IMR-90 (cell line): Measurements from ENCODE around the gene TMEM233. TPM values are rescaled to one million over a fixed set of nuclear protein-coding genes. Genes with fewer than 3 reads are reported as not detected.

Experiments
- ATAC-seq: fragments of 200-7000 bp; cut with Tn5 transposase; 2 replicates; pipeline ENCODE4 v1.9.1; 2020; ENCODE audit warnings: low read depth, mild to moderate bottlenecking, moderate library complexity
- BruUV-seq: library from RNA; stranded (reverse); fragments of 400-500 nt; replicated peaks from 2 replicates; lab custom pipeline; 2021; lab: Mats Ljungman, UMichigan
- CTCF ChIA-PET: fragments of 300-600 bp; formaldehyde crosslinking; extraction: SDS; loops from one replicate; lab custom pipeline; 2021; ENCODE audit warnings: antibody characterized with exemption; lab: Yijun Ruan, JAX
- POLR2A ChIA-PET: fragments of 300-600 bp; sonication (Branson Sonifier 250); formaldehyde crosslinking; loops from one replicate; lab custom pipeline; 2022; ENCODE audit warnings: antibody characterized with exemption; ENCODE audit not compliant: unreplicated experiment; lab: Charles Lee
- DNase-seq: peaks from one replicate; pipeline ENCODE4 v3.0.0; 2013
- H2AFZ ChIP-seq: replicated peaks from 2 replicates; pipeline ENCODE3; 2013; ENCODE audit warnings: low read length, mild to moderate bottlenecking; ENCODE audit not compliant: poor library complexity
- H2AK5ac ChIP-seq: 2 replicates; pipeline ENCODE4 v1.6.1; 2013; ENCODE audit warnings: low read depth, low read length, inconsistent platforms
- H2AK9ac ChIP-seq: replicated peaks from 2 replicates; pipeline ENCODE3; 2013; ENCODE audit warnings: mild to moderate bottlenecking, low read depth, low read length, moderate library complexity; ENCODE audit not compliant: poor library complexity
- H2BK120ac ChIP-seq: 2 replicates; pipeline ENCODE4 v1.6.1; 2013; ENCODE audit warnings: low read depth, low read length, inconsistent platforms
- H2BK15ac ChIP-seq: 3 replicates; pipeline ENCODE4 v1.6.1; 2013; ENCODE audit warnings: low read depth, low read length, inconsistent platforms
- H2BK20ac ChIP-seq: 2 replicates; pipeline ENCODE4 v1.6.1; 2013; ENCODE audit warnings: low read depth, mild to moderate bottlenecking, inconsistent platforms, low read length, moderate library complexity
- H2BK5ac ChIP-seq: 2 replicates; pipeline ENCODE4 v1.6.1; 2013; ENCODE audit warnings: mild to moderate bottlenecking, low read depth, low read length, inconsistent platforms; ENCODE audit not compliant: poor library complexity, severe bottlenecking
- H3K14ac ChIP-seq: replicated peaks from 2 replicates; pipeline ENCODE4 v1.6.1; 2013; ENCODE audit warnings: low read depth, low read length, inconsistent platforms
- H3K18ac ChIP-seq: 2 replicates; pipeline ENCODE4 v1.6.1; 2013; ENCODE audit warnings: low read depth, low read length, control low read depth
- H3K23ac ChIP-seq: 2 replicates; pipeline ENCODE4 v1.6.1; 2013; ENCODE audit warnings: low read depth, low read length, inconsistent platforms
- H3K27ac ChIP-seq: 2 replicates; pipeline ENCODE4 v1.5.1; 2013; ENCODE audit warnings: mild to moderate bottlenecking, control low read depth, low read length; ENCODE audit not compliant: insufficient read depth
- H3K27me3 ChIP-seq: 2 replicates; pipeline ENCODE4 v1.6.1; 2013; ENCODE audit warnings: low read length; ENCODE audit not compliant: control insufficient read depth, insufficient read depth
- H3K36me3 ChIP-seq: 2 replicates; pipeline ENCODE4 v1.6.1; 2013; ENCODE audit warnings: low read length, mixed read lengths; ENCODE audit not compliant: control insufficient read depth, insufficient read depth
- H3K4ac ChIP-seq: 2 replicates; pipeline ENCODE4 v1.6.1; 2013; ENCODE audit warnings: low read depth, low read length, inconsistent platforms
- H3K4me1 ChIP-seq: 2 replicates; pipeline ENCODE4 v1.6.1; 2013; ENCODE audit warnings: low read length, mixed read lengths; ENCODE audit not compliant: control insufficient read depth, insufficient read depth
- H3K4me2 ChIP-seq: 2 replicates; pipeline ENCODE4 v1.6.1; 2013; ENCODE audit warnings: low read depth, mild to moderate bottlenecking, control low read depth, low read length, moderate library complexity
- H3K4me3 ChIP-seq: 2 replicates; pipeline ENCODE4 v1.5.1; 2013; ENCODE audit warnings: low read depth, mild to moderate bottlenecking, control low read depth, low read length, moderate library complexity; ENCODE audit not compliant: insufficient read depth
- H3K56ac ChIP-seq: 2 replicates; pipeline ENCODE4 v1.6.1; 2013; ENCODE audit warnings: low read length, inconsistent platforms; ENCODE audit not compliant: insufficient read depth; ENCODE audit errors: extremely low read depth
- H3K79me1 ChIP-seq, 2 experiments: 2 replicates each; pipeline ENCODE4 v1.6.1; 2013; ENCODE audit warnings: low read length in 2 of 2, inconsistent platforms in 1 of 2, low read depth in 1 of 2
- H3K9ac ChIP-seq: 2 replicates; pipeline ENCODE4 v1.6.1; 2013; ENCODE audit warnings: low read depth, low read length, control low read depth
- H3K9me1 ChIP-seq: 2 replicates; pipeline ENCODE4 v1.6.1; 2013; ENCODE audit warnings: low read length, inconsistent platforms; ENCODE audit not compliant: insufficient read depth
- H3K9me3 ChIP-seq: 2 replicates; pipeline ENCODE4 v1.6.1; 2013; ENCODE audit warnings: low read length; ENCODE audit not compliant: control insufficient read depth, insufficient read depth
- H4K20me1 ChIP-seq: 2 replicates; pipeline ENCODE4 v1.6.1; 2013; ENCODE audit warnings: low read length, inconsistent platforms; ENCODE audit not compliant: insufficient read depth
- H4K5ac ChIP-seq: 2 replicates; pipeline ENCODE4 v1.6.1; 2013; ENCODE audit warnings: mild to moderate bottlenecking, low read depth, low read length, control low read depth
- H4K8ac ChIP-seq, 2 experiments: 2 replicates each; pipeline ENCODE4 v1.6.1; 2013; ENCODE audit warnings: low read depth in 2 of 2, low read length in 2 of 2, control low read depth in 1 of 2, inconsistent platforms in 1 of 2
- H4K91ac ChIP-seq: 2 replicates; pipeline ENCODE4 v1.6.1; 2013; ENCODE audit warnings: low read depth, low read length, inconsistent platforms; ENCODE audit not compliant: insufficient read depth
- BHLHE40 ChIP-seq: fragments of 150-350 bp; IDR thresholded peaks from 2 replicates; pipeline ENCODE4 v1.6.1; 2016; ENCODE audit warnings: mild to moderate bottlenecking, low read depth, low read length
- CEBPB ChIP-seq: IDR thresholded peaks from 2 replicates; pipeline ENCODE4 v1.6.1; 2012; ENCODE audit warnings: low read depth, low read length, improper control_type of control experiment
- CHD1 ChIP-seq: IDR thresholded peaks from 2 replicates; pipeline ENCODE4 v1.6.1; 2012; ENCODE audit warnings: low read depth, low read length, improper control_type of control experiment
- FOS ChIP-seq: fragments of 150-350 bp; IDR thresholded peaks from 2 replicates; pipeline ENCODE4 v1.6.1; 2016; ENCODE audit warnings: low read depth, low read length
- MAFK ChIP-seq: IDR thresholded peaks from 2 replicates; pipeline ENCODE4 v1.6.1; 2012; ENCODE audit warnings: low read depth, low read length, improper control_type of control experiment
- MXI1 ChIP-seq: IDR thresholded peaks from 2 replicates; pipeline ENCODE4 v1.6.1; 2012; ENCODE audit warnings: low read depth, mild to moderate bottlenecking, low read length, moderate library complexity, borderline replicate concordance
- NFE2L2 ChIP-seq: fragments of 150-350 bp; IDR thresholded peaks from 2 replicates; pipeline ENCODE4 v1.6.1; 2016; ENCODE audit warnings: low read depth, mild to moderate bottlenecking, low read length
- POLR2A ChIP-seq: IDR thresholded peaks from 2 replicates; pipeline ENCODE4 v1.6.1; 2012; ENCODE audit warnings: mild to moderate bottlenecking, low read depth, low read length
- RAD21 ChIP-seq: IDR thresholded peaks from 2 replicates; pipeline ENCODE4 v1.6.1; 2012; ENCODE audit warnings: low read length, improper control_type of control experiment
- RCOR1 ChIP-seq: IDR thresholded peaks from 2 replicates; pipeline ENCODE4 v1.6.1; 2012; ENCODE audit warnings: mild to moderate bottlenecking, low read length, improper control_type of control experiment; ENCODE audit not compliant: insufficient replicate concordance
- RFX5 ChIP-seq: IDR thresholded peaks from 2 replicates; pipeline ENCODE4 v1.8.0; 2012; ENCODE audit warnings: low read depth, mild to moderate bottlenecking, low read length, moderate library complexity
- SMC3 ChIP-seq: fragments of 150-350 bp; IDR thresholded peaks from 2 replicates; pipeline ENCODE4 v1.6.1; 2016; ENCODE audit warnings: low read depth, mild to moderate bottlenecking, antibody characterized with exemption, low read length, moderate library complexity
- WGBS, 2 experiments: methylation state at CpG; one replicate each; pipeline versions ENCODE4 v1.1.5 to v1.1.7; 2013; ENCODE audit warnings: missing lambda C conversion rate in 2 of 2; ENCODE audit not compliant: insufficient read length in 1 of 2; ENCODE audit errors: extremely low coverage in 2 of 2; 5-methylcytosine and 5-hydroxymethylcytosine counted together
- dilution Hi-C: fragments of 300-500 bp; cut with HindIII; formaldehyde crosslinking; loops from one replicate; pipeline ENCODE4 v1.14.3; 2018; ENCODE audit warnings: low sequenced_read_pairs; ENCODE audit not compliant: unreplicated experiment
- in situ Hi-C: fragments of 300-500 bp; cut with MboI; formaldehyde crosslinking; loops from 3 replicates; pipeline ENCODE4 v1.14.3; 2019; ENCODE audit warnings: low sequenced_read_pairs, inconsistent platforms, mixed read lengths
- intact Hi-C: fragments of 100-400 bp; cut with micrococcal nuclease; formaldehyde crosslinking; loops from 2 replicates; pipeline ENCODE4 v1.10.0; 2022
- polyA plus RNA-seq, 3 experiments: library from polyadenylated mRNA; depleted of rRNA; stranded (reverse); fragments of >200 nt; gene quantifications; 2 replicates each; pipeline ENCODE4 v1.2.3, GENCODE V29; 2012; ENCODE audit warnings: low replicate concordance in 1 of 3
- total RNA-seq: library from RNA; depleted of rRNA; stranded (reverse); fragments of >200 nt; gene quantifications from 2 replicates; pipeline ENCODE4 v1.2.3, GENCODE V29; 2012
- TF ChIP-seq, protein P1 (sequence below): fragments of 150-350 bp; IDR thresholded peaks from 2 replicates; pipeline ENCODE4 v1.6.1; 2017; ENCODE audit warnings: mild to moderate bottlenecking, antibody characterized with exemption, low read length, low read depth
- TF ChIP-seq, protein P2 (sequence below): conservative IDR thresholded peaks from 2 replicates; pipeline ENCODE4 v1.5.1; 2012; ENCODE audit warnings: mild to moderate bottlenecking, low read depth, low read length, improper control_type of control experiment
- TF ChIP-seq, protein P3 (sequence below): fragments of 150-350 bp; IDR thresholded peaks from 2 replicates; pipeline ENCODE4 v1.6.1; 2016; ENCODE audit warnings: low read depth, mild to moderate bottlenecking, low read length, moderate library complexity, borderline replicate concordance

Gene TMEM233
- total and polyA plus RNA-seq, 2 of the 4 experiments (the other 2 are of a cell fraction), result not detected

DNA sequence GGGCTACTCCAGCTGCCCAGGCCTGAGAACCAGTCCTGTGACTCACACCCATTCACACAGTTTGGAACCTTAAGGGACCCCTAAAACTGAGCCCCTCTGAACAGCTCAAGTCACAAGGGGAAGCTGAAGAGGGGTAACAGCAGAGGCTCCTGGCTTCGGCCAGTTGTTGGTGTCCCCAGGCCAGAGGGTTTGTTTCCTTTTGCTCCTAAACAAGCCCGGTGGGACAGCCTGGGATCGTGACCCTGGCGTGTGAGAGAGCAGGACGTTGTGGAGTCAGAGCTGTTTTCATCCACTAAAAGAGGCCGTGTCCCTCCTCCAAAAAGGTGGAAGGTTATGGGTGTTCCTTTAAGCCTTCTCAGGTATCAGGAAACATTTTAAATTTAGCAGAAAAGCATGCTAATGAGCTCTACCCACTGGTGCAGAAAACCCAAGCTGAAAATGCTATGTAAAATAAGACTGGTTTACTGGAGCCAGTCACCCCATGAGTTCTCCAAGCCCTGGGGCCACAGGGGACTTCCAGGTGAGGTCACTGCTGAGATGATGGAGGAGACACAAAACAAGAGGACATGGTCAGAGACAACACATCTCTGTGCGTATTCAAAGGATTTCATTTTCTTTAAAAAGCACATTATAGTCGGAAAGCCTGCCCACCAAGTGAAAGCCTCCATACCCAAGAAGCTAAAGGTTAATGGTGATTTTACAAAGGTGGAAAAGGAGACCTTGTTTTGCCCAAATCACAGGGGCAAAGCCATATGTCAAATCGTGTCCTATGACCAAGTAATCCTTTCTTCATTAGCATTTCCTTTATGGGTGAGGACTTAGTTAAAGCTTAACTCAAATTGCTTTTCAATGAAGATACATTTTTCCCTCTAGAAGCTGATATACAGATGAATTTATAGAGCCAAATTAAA lies 88.4 kb downstream of the TMEM233 start:
- no peak overlapping the region for H3K18ac ChIP-seq
- H4K8ac ChIP-seq, result no peak overlapping the region
- no peak overlapping the region for H2BK20ac ChIP-seq
- no peak overlapping the region for H3K14ac ChIP-seq
- no peak overlapping the region for H2AFZ ChIP-seq
- ATAC-seq, result no peak
- in situ Hi-C loops, result no loop called here
- no peak overlapping the region for H3K4ac ChIP-seq
- intact Hi-C loops, result no loop called here
- no peak overlapping the region for H2AK5ac ChIP-seq
- no peaks in the 10 kb centered on the region for H3K9me3 ChIP-seq
- no peak overlapping the region for H3K27ac ChIP-seq
- CTCF ChIA-PET, result interaction anchor here (1.0 to 1.8 kb wide), 2 partner anchors 13 to 15 kb away, joined by 3 to 5 read pairs; partner anchors contain the start of gene PRKAB1
- H3K4me1 ChIP-seq, result no peaks in the 10 kb centered on the region
- dilution Hi-C loops, result no loop called here
- no peaks in the 10 kb centered on the region for H4K20me1 ChIP-seq
- no peak overlapping the region for H4K91ac ChIP-seq
- H3K23ac ChIP-seq, result no peak overlapping the region
- no peak overlapping the region for H3K4me2 ChIP-seq
- POLR2A ChIA-PET, result no interaction called here
- no peak for DNase-seq
- no peak overlapping the region for H4K5ac ChIP-seq
- no CpG with 5 or more reads among the region's 9 CpGs for WGBS, 2 experiments
- no peak overlapping the region for H3K4me3 ChIP-seq
- no peaks in the 10 kb centered on the region; a peak in 1 of 4 replicates for H3K79me1 ChIP-seq
- no peak overlapping the region for H2BK15ac ChIP-seq
- no peak overlapping the region for H2BK120ac ChIP-seq
- no peak overlapping the region for H2BK5ac ChIP-seq
- H3K9me1 ChIP-seq, result peaks cover 5% of the 10 kb centered on the region; the same call in 1 of the 2 replicates
- no peaks in the 10 kb centered on the region for H3K27me3 ChIP-seq
- H3K9ac ChIP-seq, result no peak overlapping the region
- H2AK9ac ChIP-seq, result peak overlapping the region; percentile 56
- no peak overlapping the region for H3K56ac ChIP-seq
- no TSS peak for BruUV-seq
- peaks cover 43% of the 10 kb centered on the region for H3K36me3 ChIP-seq
- no peak for TF ChIP-seq BHLHE40
- TF ChIP-seq, protein P1, sequence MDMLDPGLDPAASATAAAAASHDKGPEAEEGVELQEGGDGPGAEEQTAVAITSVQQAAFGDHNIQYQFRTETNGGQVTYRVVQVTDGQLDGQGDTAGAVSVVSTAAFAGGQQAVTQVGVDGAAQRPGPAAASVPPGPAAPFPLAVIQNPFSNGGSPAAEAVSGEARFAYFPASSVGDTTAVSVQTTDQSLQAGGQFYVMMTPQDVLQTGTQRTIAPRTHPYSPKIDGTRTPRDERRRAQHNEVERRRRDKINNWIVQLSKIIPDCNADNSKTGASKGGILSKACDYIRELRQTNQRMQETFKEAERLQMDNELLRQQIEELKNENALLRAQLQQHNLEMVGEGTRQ, result no peak
- no peak for TF ChIP-seq MAFK
- TF ChIP-seq, protein P2, sequence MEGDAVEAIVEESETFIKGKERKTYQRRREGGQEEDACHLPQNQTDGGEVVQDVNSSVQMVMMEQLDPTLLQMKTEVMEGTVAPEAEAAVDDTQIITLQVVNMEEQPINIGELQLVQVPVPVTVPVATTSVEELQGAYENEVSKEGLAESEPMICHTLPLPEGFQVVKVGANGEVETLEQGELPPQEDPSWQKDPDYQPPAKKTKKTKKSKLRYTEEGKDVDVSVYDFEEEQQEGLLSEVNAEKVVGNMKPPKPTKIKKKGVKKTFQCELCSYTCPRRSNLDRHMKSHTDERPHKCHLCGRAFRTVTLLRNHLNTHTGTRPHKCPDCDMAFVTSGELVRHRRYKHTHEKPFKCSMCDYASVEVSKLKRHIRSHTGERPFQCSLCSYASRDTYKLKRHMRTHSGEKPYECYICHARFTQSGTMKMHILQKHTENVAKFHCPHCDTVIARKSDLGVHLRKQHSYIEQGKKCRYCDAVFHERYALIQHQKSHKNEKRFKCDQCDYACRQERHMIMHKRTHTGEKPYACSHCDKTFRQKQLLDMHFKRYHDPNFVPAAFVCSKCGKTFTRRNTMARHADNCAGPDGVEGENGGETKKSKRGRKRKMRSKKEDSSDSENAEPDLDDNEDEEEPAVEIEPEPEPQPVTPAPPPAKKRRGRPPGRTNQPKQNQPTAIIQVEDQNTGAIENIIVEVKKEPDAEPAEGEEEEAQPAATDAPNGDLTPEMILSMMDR, result no peak
- TF ChIP-seq RFX5, result no peak
- TF ChIP-seq CHD1, result no peak
- TF ChIP-seq, protein P3, sequence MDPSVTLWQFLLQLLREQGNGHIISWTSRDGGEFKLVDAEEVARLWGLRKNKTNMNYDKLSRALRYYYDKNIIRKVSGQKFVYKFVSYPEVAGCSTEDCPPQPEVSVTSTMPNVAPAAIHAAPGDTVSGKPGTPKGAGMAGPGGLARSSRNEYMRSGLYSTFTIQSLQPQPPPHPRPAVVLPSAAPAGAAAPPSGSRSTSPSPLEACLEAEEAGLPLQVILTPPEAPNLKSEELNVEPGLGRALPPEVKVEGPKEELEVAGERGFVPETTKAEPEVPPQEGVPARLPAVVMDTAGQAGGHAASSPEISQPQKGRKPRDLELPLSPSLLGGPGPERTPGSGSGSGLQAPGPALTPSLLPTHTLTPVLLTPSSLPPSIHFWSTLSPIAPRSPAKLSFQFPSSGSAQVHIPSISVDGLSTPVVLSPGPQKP, result no peak
- no peak for TF ChIP-seq SMC3
- no peak for TF ChIP-seq FOS
- no peak for TF ChIP-seq NFE2L2
- TF ChIP-seq CEBPB, result no peak
- no peak for TF ChIP-seq POLR2A
- no peak for TF ChIP-seq MXI1
- no peak for TF ChIP-seq RCOR1
- no peak for TF ChIP-seq RAD21
